GM23338 (cell line): ENCODE measurements around the gene MPPED1. TPM values are rescaled to one million over a fixed set of nuclear protein-coding genes. Genes with fewer than 3 reads are reported as not detected.

Experiments
- ATAC-seq: fragments of 200-7000 bp; cut with Tn5 transposase; 3 replicates; pipeline ENCODE4 v1.9.1; 2020
- DNase-seq: peaks from one replicate; pipeline ENCODE4 v3.0.0-alpha.2; 2015; ENCODE audit warnings: low spot score
- H2AFZ ChIP-seq: fragments of 200-600 bp; sonication (generic); 2 replicates; pipeline ENCODE4 v1.8.0; 2016; ENCODE audit warnings: antibody characterized with exemption, mild to moderate bottlenecking, moderate library complexity
- H3F3A ChIP-seq: fragments of 200-600 bp; sonication (generic); replicated peaks from 2 replicates; pipeline ENCODE4 v1.8.0; 2017; ENCODE audit warnings: antibody characterized with exemption, mixed run types, low read depth
- H3K27ac ChIP-seq: fragments of 200-600 bp; sonication (generic); 2 replicates; pipeline ENCODE4 v1.6.1; 2016; ENCODE audit warnings: low read depth
- H3K27me3 ChIP-seq: fragments of 200-600 bp; sonication (generic); 2 replicates; pipeline ENCODE4 v1.8.0; 2016; ENCODE audit warnings: mild to moderate bottlenecking, mixed run types, moderate library complexity; ENCODE audit not compliant: insufficient read depth
- H3K36me3 ChIP-seq: fragments of 200-600 bp; sonication (generic); 2 replicates; pipeline ENCODE4 v1.8.0; 2016; ENCODE audit warnings: mild to moderate bottlenecking; ENCODE audit not compliant: insufficient read depth
- H3K4me1 ChIP-seq: fragments of 200-600 bp; sonication (generic); 2 replicates; pipeline ENCODE4 v1.8.0; 2016; ENCODE audit warnings: mild to moderate bottlenecking, moderate library complexity; ENCODE audit not compliant: insufficient read depth
- H3K4me2 ChIP-seq: fragments of 200-600 bp; sonication (generic); 2 replicates; pipeline ENCODE4 v1.7.1; 2017; ENCODE audit warnings: mixed run types
- H3K4me3 ChIP-seq: fragments of 200-600 bp; sonication (generic); 2 replicates; pipeline ENCODE4 v1.6.1; 2016; ENCODE audit warnings: mixed run types
- H3K79me2 ChIP-seq: fragments of 200-600 bp; sonication (generic); replicated peaks from 2 replicates; pipeline ENCODE4 v1.8.0; 2017; ENCODE audit warnings: mild to moderate bottlenecking; ENCODE audit not compliant: insufficient read depth
- H3K9me2 ChIP-seq: fragments of 200-600 bp; sonication (generic); 2 replicates; pipeline ENCODE4 v1.8.0; 2017; ENCODE audit not compliant: insufficient read depth
- H4K20me1 ChIP-seq: fragments of 200-600 bp; sonication (generic); replicated peaks from 2 replicates; pipeline ENCODE4 v1.8.0; 2017; ENCODE audit warnings: mild to moderate bottlenecking; ENCODE audit not compliant: insufficient read depth
- H3K27ac Mint-ChIP-seq: 2 replicates; pipeline ENCODE4 v1.8.0; 2020; ENCODE audit warnings: inconsistent platforms, mild to moderate bottlenecking, moderate library complexity, mixed read lengths
- H3K27me3 Mint-ChIP-seq: 3 replicates; pipeline ENCODE4 v1.8.0; 2022; ENCODE audit warnings: low read depth, mild to moderate bottlenecking, moderate library complexity, mixed read lengths, inconsistent platforms; ENCODE audit not compliant: insufficient read depth, poor library complexity
- H3K36me3 Mint-ChIP-seq: 3 replicates; pipeline ENCODE4 v1.8.0; 2021; ENCODE audit warnings: low read depth, mild to moderate bottlenecking, inconsistent platforms, moderate library complexity, mixed read lengths
- H3K4me1 Mint-ChIP-seq: 3 replicates; pipeline ENCODE4 v1.8.0; 2020; ENCODE audit warnings: mild to moderate bottlenecking, inconsistent platforms, mixed read lengths
- H3K4me3 Mint-ChIP-seq: 3 replicates; pipeline ENCODE4 v1.8.0; 2021; ENCODE audit warnings: moderate library complexity, mild to moderate bottlenecking, inconsistent platforms, mixed read lengths
- H3K9me3 Mint-ChIP-seq: 3 replicates; pipeline ENCODE4 v1.8.0; 2020; ENCODE audit warnings: moderate library complexity, mild to moderate bottlenecking, inconsistent platforms, mixed read lengths
- EZH2phosphoT487 ChIP-seq: fragments of 200-600 bp; sonication (generic); IDR thresholded peaks from one replicate; pipeline ENCODE4 v1.8.1; 2018; ENCODE audit warnings: antibody characterized with exemption; ENCODE audit not compliant: unreplicated experiment
- JUNB ChIP-seq: IDR thresholded peaks from one replicate; pipeline ENCODE4 v1.6.1; 2016; ENCODE audit warnings: antibody characterized with exemption; ENCODE audit not compliant: unreplicated experiment
- NANOG ChIP-seq: IDR thresholded peaks from 2 replicates; pipeline ENCODE4 v1.6.1; 2016; ENCODE audit warnings: antibody characterized with exemption, borderline replicate concordance
- POLR2AphosphoS5 ChIP-seq: IDR thresholded peaks from 2 replicates; pipeline ENCODE4 v1.6.1; 2016; ENCODE audit warnings: antibody characterized with exemption, low read depth
- ZNF114 ChIP-seq: fragments of 250-450 bp; sonication (Bioruptor Pico); IDR thresholded peaks from 2 replicates; pipeline ENCODE4 v1.5.0; 2020; ENCODE audit warnings: mild to moderate bottlenecking, moderate library complexity
- ZNF331 ChIP-seq: fragments of 250-450 bp; sonication (Bioruptor Pico); IDR thresholded peaks from 2 replicates; pipeline ENCODE4 v1.5.0; 2020; ENCODE audit warnings: low read depth, mild to moderate bottlenecking, moderate library complexity
- polyA plus RNA-seq: library from polyadenylated mRNA; unstranded; fragments of >200 nt; fragmentation: Nextera tagmentation; extraction: Ambion mirVana; gene quantifications from 2 replicates; pipeline ENCODE4 v1.2.1, GENCODE V29; 2016
- total RNA-seq: library from RNA; depleted of rRNA; stranded (reverse); fragments of >200 nt; shearing (Covaris generic); gene quantifications from 2 replicates; pipeline ENCODE4 v1.2.3, GENCODE V29; 2014
- TF ChIP-seq, protein P1 (sequence below): IDR thresholded peaks from one replicate; pipeline ENCODE4 v1.6.1; 2018; ENCODE audit warnings: antibody characterized with exemption; ENCODE audit not compliant: unreplicated experiment
- TF ChIP-seq, protein P2 (sequence below), 2 experiments: fragments of 200-600 bp in 1 of 2; sonication (generic) in 1 of 2; conservative IDR thresholded peaks; 2 replicates each; pipeline versions ENCODE4 v1.5.1 to v1.6.1; 2016 to 2017; ENCODE audit warnings: antibody characterized with exemption in 2 of 2, low read depth in 2 of 2, mild to moderate bottlenecking in 2 of 2, moderate library complexity in 1 of 2

The MPPED1 gene
- total and polyA plus RNA-seq, 2 experiments from 2014 or later = 0.56 TPM; not detected in 1

DNA sequence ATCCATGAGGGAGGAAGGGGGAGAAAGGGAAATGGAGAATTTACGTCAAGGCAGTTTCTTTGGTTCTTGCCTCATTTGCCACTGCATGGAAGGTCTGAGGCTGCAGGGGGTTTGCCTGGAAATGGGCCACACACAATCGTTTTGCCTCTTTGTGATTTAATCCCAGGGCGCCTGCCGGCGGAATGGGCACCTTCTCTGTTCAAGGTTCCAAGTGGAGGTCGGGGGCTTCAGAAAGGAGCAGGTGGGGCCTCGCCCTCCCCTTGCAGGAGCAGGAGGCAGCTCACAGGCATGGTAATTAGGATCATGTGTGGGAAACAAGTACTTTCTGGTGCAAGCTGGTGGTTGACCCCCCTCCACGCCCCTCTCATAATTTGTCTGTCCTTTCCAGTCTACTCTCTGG is 29.9 kb downstream of the MPPED1 start:
- no peak overlapping the region for H3K27ac ChIP-seq
- Mint-ChIP-seq H3K4me3 (no peak overlapping the region), H3K27ac (0 out of 2 replicates have a peak overlapping the region, but pooled peaks have one; percentile 38), H3K9me3 (no peaks in the 10 kb centered on the region), H3K4me1 (peaks cover 16% of the 10 kb centered on the region), H3K36me3 (no peaks in the 10 kb centered on the region), H3K27me3 (peaks cover 3% of the 10 kb centered on the region)
- H3K79me2 ChIP-seq = no peaks in the 10 kb centered on the region
- H3K4me1 ChIP-seq = no peaks in the 10 kb centered on the region
- H3K4me3 ChIP-seq = no peak overlapping the region
- TF ChIP-seq ZNF331 (CRISPR knock-in tag) (no peak), NANOG (no peak), POLR2AphosphoS5 (no peak), ZNF114 (CRISPR knock-in tag) (no peak), JUNB (no peak)
- TF ChIP-seq, protein P1, sequence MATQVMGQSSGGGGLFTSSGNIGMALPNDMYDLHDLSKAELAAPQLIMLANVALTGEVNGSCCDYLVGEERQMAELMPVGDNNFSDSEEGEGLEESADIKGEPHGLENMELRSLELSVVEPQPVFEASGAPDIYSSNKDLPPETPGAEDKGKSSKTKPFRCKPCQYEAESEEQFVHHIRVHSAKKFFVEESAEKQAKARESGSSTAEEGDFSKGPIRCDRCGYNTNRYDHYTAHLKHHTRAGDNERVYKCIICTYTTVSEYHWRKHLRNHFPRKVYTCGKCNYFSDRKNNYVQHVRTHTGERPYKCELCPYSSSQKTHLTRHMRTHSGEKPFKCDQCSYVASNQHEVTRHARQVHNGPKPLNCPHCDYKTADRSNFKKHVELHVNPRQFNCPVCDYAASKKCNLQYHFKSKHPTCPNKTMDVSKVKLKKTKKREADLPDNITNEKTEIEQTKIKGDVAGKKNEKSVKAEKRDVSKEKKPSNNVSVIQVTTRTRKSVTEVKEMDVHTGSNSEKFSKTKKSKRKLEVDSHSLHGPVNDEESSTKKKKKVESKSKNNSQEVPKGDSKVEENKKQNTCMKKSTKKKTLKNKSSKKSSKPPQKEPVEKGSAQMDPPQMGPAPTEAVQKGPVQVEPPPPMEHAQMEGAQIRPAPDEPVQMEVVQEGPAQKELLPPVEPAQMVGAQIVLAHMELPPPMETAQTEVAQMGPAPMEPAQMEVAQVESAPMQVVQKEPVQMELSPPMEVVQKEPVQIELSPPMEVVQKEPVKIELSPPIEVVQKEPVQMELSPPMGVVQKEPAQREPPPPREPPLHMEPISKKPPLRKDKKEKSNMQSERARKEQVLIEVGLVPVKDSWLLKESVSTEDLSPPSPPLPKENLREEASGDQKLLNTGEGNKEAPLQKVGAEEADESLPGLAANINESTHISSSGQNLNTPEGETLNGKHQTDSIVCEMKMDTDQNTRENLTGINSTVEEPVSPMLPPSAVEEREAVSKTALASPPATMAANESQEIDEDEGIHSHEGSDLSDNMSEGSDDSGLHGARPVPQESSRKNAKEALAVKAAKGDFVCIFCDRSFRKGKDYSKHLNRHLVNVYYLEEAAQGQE = no peak
- TF ChIP-seq, protein P2, sequence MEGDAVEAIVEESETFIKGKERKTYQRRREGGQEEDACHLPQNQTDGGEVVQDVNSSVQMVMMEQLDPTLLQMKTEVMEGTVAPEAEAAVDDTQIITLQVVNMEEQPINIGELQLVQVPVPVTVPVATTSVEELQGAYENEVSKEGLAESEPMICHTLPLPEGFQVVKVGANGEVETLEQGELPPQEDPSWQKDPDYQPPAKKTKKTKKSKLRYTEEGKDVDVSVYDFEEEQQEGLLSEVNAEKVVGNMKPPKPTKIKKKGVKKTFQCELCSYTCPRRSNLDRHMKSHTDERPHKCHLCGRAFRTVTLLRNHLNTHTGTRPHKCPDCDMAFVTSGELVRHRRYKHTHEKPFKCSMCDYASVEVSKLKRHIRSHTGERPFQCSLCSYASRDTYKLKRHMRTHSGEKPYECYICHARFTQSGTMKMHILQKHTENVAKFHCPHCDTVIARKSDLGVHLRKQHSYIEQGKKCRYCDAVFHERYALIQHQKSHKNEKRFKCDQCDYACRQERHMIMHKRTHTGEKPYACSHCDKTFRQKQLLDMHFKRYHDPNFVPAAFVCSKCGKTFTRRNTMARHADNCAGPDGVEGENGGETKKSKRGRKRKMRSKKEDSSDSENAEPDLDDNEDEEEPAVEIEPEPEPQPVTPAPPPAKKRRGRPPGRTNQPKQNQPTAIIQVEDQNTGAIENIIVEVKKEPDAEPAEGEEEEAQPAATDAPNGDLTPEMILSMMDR (conservative IDR thresholded peaks at IDR 0.05; ENCODE audit: low read depth in 2 of 2) = no peak
- no peaks in the 10 kb centered on the region for H4K20me1 ChIP-seq
- no peak for DNase-seq
- H3F3A ChIP-seq = no peaks in the 10 kb centered on the region
- no peaks in the 10 kb centered on the region for H3K27me3 ChIP-seq
- no peaks in the 10 kb centered on the region for H3K36me3 ChIP-seq
- H3K4me2 ChIP-seq = no peak overlapping the region
- no peak for ATAC-seq
- no peaks in the 10 kb centered on the region for H3K9me2 ChIP-seq
- no peak overlapping the region for H2AFZ ChIP-seq

DNA sequence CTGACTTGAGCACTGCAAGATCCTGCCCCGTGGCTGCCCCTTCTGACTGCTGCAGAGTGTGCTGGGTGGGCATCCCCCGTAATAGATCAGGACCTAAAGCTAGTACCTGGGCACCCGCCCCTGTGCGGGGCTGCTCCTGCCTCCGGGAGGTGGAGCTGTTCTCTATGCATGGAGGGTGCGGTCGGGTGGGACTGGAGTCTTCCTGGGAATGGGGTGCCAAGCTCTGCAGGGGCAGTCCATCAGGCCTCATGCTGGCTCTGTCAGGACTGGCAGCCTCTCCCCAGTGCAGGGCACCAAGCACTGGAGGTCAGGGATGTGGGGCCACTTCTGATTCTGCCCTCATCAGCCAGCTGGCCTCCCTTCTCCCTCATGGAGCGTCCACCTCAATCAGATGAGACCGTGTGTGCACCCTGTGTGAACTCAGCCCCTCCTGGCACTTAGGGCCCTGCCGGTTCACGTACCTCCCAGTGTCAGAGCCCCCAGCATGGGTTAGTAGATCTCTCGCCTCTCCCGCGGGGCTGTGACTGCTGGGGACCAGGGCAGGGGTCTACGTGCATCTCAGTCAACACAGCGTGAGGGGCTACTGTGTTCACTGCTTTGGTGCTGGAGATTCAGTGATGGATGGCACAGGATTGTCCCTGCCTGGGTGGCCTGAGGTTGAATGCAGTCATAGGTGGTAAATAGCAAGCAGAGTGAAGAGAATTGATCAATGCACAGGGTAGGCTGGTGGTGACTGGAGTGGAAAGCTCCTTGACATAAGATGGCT is 30.8 kb downstream of the MPPED1 start:
- Mint-ChIP-seq H3K27ac (no peak overlapping the region), H3K36me3 (no peaks in the 10 kb centered on the region), H3K4me1 (peaks cover 16% of the 10 kb centered on the region), H3K27me3 (peaks cover 3% of the 10 kb centered on the region), H3K4me3 (no peak overlapping the region), H3K9me3 (no peaks in the 10 kb centered on the region)
- no peaks in the 10 kb centered on the region for H3F3A ChIP-seq
- no peaks in the 10 kb centered on the region for H3K27me3 ChIP-seq
- TF ChIP-seq, protein P1 = no peak
- no peak for TF ChIP-seq EZH2phosphoT487
- no peak overlapping the region for H3K27ac ChIP-seq
- H3K4me1 ChIP-seq = no peaks in the 10 kb centered on the region
- H3K4me3 ChIP-seq = no peak overlapping the region
- no peaks in the 10 kb centered on the region for H3K79me2 ChIP-seq
- H3K4me2 ChIP-seq = no peak overlapping the region
- DNase-seq (no peak), ATAC-seq (no peak; the same call in 2 of the 3 replicates)
- no peak overlapping the region; the same call in 1 of the 2 replicates for H2AFZ ChIP-seq
- no peaks in the 10 kb centered on the region for H3K9me2 ChIP-seq
- H4K20me1 ChIP-seq = no peaks in the 10 kb centered on the region
- no peaks in the 10 kb centered on the region for H3K36me3 ChIP-seq
